ENCODE data around the gene RBM20.

- TF ChIP-seq CTCF (IDR thresholded peaks at IDR 0.05 in 4 of 5, conservative IDR thresholded peaks at IDR 0.05 in 1 of 5) (no peak), POLR2A (IDR thresholded peaks at IDR 0.05) (no peak)
Observed at GRCh38 chr10:110863361-110863760, 219.2 kb downstream of the RBM20 start.
